NCI-H1417 treated with DMSO at 0.1 percent for 48 hours (cell line): Measurements from ENCODE around the gene H2BK1.

Experiments
- DNase-seq: peaks from one replicate; lab custom pipeline; 2025; lab: John Stamatoyannopoulos, UW

H2BK1 gene

GRCh38 chr7:151210087-151210854, at the start of gene H2BK1:
TSS of gene H2BK1 (minus strand) at chr7:151210488. CDS start at chr7:151210318, 170 bp downstream.
- no peak for DNase-seq

- DNase-seq: no peak
These were observed 47.7 kb upstream of the H2BK1 start for GRCh38 chr7:151257990-151258389.

GRCh38 chr7:151256410-151257045, 46.2 kb upstream of the H2BK1 start:
- DNase-seq: no peak

DNA sequence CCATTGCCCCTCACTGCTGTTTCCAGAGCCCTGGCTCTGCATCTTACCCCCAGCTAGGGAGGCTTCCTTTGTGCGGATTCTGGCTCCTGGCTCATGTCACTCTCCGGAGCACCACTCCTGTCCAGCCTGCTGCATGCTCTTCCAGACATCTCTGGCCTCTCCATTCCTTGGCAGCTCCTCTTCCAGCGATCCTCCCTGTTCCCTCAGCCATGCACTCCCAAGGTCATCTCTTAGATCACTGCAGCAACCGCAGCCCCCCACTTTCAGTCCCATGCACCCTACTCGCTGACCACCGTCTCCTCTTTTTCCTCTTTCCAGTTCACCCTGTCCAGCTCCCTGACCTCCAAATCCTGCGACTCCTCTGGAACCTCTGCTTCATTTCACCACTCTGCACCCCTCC, 45.1 kb upstream of the H2BK1 start:
- no peak for DNase-seq

DNA sequence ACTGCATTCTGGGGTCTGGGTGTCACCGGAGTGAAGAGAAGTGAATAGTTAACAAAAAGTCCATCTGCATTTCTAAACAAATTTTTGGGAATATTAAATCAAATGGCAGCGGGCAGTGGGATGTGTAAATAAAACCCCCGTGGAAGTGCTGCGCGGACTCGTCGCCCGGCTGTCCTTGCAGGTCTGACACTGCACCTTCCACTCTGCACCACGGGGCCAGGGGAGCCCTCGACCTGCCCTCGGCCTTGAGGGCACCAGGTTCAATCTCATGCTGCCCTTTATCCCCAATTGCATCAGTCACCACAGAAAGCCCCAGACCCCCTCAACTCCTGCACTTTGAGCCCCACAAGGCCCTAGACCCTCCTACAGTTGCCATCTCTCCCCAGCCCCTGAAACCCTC, 44.6 kb upstream of the H2BK1 start:
- DNase-seq: no peak

- no peak for DNase-seq
These were observed 44.0 kb upstream of the H2BK1 start for GRCh38 chr7:151254316-151254715.

DNA sequence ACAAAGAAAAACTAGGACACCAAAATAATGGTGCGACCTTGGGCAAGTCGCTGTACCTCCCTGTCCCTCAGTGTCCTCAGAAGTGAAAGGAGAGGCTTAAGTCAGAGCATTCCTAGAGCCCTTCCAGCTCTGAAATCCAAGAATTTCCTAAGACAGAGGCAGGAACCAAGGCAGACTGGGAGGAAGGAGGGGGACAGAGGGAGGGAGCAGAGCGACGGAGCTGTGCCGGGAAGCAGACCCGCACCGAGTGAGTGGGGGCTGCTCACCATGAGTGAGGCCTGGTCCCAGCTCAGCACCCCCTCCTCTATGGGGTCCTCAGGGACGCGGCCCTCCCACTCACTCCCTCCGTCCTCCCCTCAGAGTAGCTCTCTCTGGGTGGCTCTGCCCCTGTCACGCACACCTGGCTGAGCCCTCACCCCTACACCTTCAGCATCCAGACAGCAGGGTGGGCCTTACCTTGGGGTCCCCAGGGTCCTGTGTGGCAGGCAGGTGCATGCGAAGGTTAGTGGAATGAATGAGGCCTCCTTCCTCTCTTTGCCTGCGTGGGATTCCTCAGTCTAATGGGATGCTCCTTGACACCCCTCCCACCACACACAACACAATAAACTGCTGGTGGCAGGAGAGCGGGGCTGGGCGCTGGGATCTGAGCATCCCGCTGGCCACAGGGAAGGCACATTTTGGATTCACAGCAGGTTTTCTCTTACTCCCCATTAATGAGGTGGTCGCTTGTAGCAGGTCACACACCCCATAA, 42.8 kb upstream of the H2BK1 start:
- no peak for DNase-seq

DNA sequence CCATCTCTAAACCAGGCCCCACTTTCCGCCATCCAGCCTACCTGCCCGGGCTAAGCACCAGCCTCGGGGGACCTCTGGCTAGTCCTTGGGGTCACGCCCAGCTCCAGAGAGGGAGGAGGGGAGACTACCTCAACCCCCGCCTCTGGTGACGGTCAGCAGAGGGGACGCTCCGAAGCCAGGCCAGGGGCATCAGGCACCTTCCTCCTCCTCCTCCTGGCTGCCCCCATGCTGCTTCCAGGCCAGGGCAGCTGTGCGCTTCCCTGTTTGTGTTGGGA, 42.2 kb upstream of the H2BK1 start:
- DNase-seq: no peak

DNA sequence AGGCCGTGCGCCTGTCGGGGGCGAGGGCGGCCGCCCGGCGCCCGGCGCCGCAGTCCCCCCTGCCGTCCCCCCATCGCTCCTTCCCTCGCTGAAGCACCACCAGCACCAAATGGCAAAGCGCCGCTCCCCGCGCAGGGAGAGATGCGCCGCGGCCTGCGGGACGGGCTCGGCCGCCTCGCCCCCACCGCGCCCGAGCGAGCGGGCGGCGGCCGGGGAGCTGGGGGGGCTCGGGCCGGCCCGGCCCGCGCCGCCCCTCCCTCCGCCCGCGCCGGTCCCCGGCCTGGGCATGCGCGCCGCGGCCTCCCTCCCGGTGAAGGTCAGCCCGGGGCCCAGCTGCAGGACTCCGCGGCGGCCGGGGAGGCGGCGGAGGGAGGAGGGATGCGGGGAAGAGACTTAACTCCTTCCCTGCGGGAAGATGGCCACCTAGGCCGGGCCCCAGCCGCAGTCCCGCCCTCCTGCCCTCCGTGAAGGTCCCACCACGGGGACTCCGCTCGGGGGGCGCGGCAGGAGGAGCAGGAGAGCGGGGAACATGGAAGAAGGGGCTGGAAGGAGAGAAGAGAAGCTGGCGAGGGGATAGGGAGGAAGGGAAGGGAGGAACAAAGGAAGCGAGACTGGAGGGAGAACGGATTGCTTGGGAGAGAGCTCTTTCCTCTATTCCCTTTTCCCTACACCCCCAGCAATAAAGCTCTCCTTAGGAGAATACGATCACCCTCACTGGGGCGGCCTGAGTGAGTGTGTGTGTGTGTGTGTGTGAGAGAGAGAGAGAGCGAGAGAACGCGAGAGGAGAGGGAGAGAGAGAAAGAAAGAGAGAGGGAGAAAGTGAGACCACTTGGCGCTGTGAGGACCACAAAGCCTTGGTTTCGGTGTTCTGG, 41.6 kb upstream of the H2BK1 start:
- DNase-seq: peak; percentile 40

- DNase-seq: no peak
These were observed 41.0 kb upstream of the H2BK1 start for GRCh38 chr7:151251328-151251688.

GRCh38 chr7:151250181-151251132, 40.2 kb upstream of the H2BK1 start:
- no peak for DNase-seq

GRCh38 chr7:151249732-151250072, 39.4 kb upstream of the H2BK1 start:
- no peak for DNase-seq

DNA sequence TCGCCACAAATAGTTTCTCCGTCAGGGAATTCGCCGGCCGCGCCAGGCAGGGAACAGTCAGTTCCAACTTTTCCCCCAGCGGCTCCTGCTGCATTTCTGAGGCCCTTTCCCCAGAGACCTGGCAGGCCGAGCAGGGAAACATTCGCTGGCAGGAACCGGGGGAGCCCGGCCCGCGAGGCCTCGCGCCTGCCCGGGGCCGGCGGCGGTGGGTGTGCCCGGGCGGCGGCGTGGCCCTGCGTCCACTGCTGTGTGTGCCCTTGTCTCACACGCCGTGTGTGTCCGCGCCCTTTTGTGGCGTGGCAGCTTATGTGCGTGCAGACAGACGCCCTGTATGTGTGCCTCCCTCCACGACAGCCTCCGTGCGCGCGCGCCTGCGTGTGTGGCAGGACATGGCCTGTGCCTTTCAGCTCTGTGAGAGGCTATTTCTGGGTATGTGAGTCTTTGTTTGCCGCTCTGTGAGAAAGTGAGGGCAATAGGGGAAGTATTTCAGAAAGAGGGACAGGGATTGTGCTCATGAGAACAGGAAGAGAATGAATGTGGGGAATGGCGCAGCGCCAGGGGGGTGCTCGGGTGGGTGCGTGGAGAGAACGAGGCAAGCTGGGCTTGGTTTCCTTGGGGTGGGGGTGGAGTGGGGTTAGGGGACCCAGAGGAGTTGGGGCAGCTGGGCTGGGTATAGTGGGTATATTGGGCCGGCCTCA, 38.9 kb upstream of the H2BK1 start:
- no peak for DNase-seq

DNA sequence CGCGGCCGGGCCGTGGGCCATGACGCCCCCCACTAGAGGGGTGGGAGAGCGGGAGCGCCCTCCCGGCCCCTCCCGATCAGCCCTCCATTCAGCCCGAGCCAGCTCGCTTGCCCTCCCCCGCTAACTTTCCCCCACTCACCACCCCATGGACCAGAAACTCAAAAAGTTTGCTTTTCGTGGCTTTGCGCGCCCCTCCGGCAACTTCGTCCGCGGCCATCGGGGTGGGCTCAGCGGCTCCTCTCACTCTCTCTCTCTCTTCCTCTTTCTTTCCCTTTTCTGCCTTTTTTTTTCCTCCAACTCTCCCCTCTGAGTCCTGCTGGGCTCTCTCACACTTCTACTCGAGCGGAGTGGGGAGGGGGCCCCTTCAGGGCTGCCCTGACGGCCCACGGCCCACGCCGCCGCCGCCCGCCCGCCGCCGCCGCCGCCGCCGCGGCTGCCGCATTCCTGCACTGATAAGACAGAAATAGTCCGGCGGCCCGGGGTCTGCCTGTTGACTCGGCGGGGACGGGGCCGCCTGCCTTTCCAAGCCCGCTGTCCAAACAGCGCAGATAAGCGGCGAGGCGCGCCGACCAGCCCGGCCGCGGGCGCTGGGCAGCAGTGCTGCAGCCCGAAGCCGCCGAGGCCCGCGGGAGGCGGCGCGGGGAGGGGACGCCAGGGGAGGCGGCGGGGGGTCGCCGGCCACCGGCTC, 38.2 kb upstream of the H2BK1 start, which contains the start of gene SMARCD3:
Gene SMARCD3, minus strand, starts transcription at position 349 of the 688 bp plus-strand sequence. Its CDS starts 132 bp downstream, at position 217.
- DNase-seq: no peak

- no peak for DNase-seq
These were observed 37.5 kb upstream of the H2BK1 start for GRCh38 chr7:151247611-151248345.

DNA sequence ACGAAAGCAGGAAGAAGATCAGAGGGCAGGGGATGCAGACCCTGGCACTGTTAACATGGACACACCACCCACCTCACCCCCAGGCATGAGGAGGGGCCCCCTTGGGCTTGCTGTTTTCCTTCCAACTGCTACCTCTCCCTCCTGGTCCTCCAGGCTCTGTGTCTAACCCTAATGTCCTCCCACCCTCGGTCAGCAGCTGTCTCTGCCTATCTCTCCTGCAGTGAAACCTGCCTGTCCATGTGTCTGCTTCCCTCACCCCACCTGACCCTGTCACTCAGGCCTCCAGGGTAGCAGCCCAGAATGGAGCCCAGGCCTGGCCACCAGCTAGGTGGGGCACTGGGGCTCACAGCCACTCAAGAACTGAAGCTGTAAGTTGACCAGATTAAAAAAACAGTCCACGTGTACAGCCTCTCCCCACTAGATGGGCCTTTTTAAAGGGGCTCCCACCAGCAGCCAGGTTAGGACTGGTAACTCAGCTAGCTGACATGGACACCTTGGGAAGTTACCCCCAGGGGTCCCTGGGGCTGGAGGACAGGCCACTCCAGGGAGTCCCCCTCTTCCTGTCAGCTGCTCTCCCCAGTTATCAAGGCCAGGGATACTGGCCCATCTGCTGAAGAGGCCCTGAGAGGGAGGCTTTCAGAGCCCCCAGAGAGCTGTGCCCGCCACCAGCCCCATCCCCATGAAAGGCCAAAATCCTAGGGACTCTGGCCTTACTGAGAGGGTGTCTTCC, 36.7 kb upstream of the H2BK1 start:
- no peak for DNase-seq

DNA sequence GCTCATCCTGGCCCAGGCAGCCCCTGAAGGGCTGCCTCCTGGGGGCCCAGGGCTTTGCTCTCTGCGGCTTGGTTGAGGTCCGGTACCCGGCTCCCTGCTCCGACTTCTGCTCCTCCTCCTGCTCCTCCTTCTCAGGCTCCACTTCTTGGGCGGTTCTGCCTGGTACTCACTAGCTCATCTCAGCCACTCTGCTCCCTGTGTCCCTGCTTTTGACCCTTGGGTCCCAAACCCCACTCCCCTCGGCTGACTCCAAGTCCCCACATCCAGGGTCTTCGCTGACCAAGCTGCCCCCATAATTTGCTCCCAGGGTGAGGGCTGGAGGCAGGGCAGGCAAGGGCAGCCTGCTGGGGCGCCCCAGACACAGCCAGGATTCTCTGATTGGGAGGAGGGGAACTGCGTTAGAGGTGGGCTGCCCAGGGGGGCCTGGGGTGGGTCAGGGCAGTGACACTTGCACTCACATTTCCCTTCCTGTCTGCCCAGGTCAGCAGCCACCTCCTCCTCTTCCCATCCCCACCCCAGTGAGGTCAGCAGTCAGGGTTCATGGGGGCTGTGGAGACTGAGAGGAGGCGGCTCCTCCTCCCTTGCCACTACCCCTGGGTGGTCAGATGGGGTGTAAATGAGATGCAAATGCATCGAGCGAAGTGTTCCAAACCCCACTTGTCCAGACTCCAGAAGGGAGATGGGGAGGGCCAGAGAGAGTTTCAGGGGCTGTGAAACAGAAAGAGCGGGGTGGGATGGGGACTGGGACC, 36.0 kb upstream of the H2BK1 start:
- no peak for DNase-seq
